K562 (cell line): ENCODE measurements around the gene LGR6. TPM values are rescaled to one million over a fixed set of nuclear protein-coding genes. Genes with fewer than 3 reads are reported as not detected.
A peak's percentile ranks its signal among the peaks of the same experiment; 100 is the strongest.

Source experiments
- CBX1 ChIP-seq: sonication (generic); IDR thresholded peaks from 2 replicates; pipeline ENCODE4 v1.6.1; 2016; ENCODE audit warnings: antibody characterized with exemption, low read depth, mild to moderate bottlenecking
- DLX4 ChIP-seq: fragments of 250-450 bp; sonication (Bioruptor Pico); IDR thresholded peaks from 2 replicates; pipeline ENCODE4 v1.6.1; 2021; ENCODE audit warnings: mild to moderate bottlenecking
- ETV5 ChIP-seq: sonication (generic); formaldehyde crosslinking; IDR thresholded peaks from 2 replicates; pipeline ENCODE4 v1.4.0; 2020; ENCODE audit warnings: low read depth, mild to moderate bottlenecking, missing genetic modification reagents
- HMG20B ChIP-seq: fragments of 250-450 bp; sonication (Bioruptor Pico); IDR thresholded peaks from 2 replicates; pipeline ENCODE4 v1.5.0; 2021; ENCODE audit warnings: mild to moderate bottlenecking
- NR2C1 ChIP-seq, 2 experiments: fragments of 450-650 bp; IDR thresholded peaks; 2 replicates each; pipeline ENCODE4 v1.6.1; 2017; ENCODE audit warnings: mild to moderate bottlenecking in 2 of 2, antibody characterized with exemption in 1 of 2, inconsistent platforms in 1 of 2, missing compliant biosample characterization in 1 of 2, missing genetic modification characterization in 1 of 2
- NR3C1 ChIP-seq: sonication (generic); formaldehyde crosslinking; IDR thresholded peaks from 2 replicates; pipeline ENCODE4 v1.8.1; 2022; ENCODE audit warnings: missing genetic modification reagents
- POLR2G ChIP-seq: fragments of 200-400 bp; formaldehyde crosslinking; IDR thresholded peaks from 2 replicates; pipeline ENCODE4 v1.6.1; 2017; ENCODE audit warnings: low read depth, mild to moderate bottlenecking, antibody characterized with exemption, low read length, moderate library complexity
- PRMT5 ChIP-seq: sonication (generic); formaldehyde crosslinking; IDR thresholded peaks from 2 replicates; pipeline ENCODE4 v1.5.0; 2020; ENCODE audit warnings: missing genetic modification reagents
- TSHZ1 ChIP-seq: fragments of 250-450 bp; sonication (Bioruptor Pico); IDR thresholded peaks from 2 replicates; pipeline ENCODE4 v1.4.0; 2020; ENCODE audit warnings: mild to moderate bottlenecking, moderate library complexity
- ZBTB43 ChIP-seq: sonication (generic); formaldehyde crosslinking; IDR thresholded peaks from 2 replicates; pipeline ENCODE4 v1.8.0; 2023; ENCODE audit warnings: mild to moderate bottlenecking, missing genetic modification reagents
- ZNF253 ChIP-seq: fragments of 250-450 bp; sonication (Bioruptor Pico); conservative IDR thresholded peaks from 2 replicates; pipeline ENCODE4 v1.6.1; 2021; ENCODE audit warnings: mild to moderate bottlenecking
- ZNF507 ChIP-seq: conservative IDR thresholded peaks from 2 replicates; pipeline ENCODE4 v1.6.1; 2017; ENCODE audit warnings: missing genetic modification characterization, missing compliant biosample characterization
- ZNF589 ChIP-seq: fragments of 200-800 bp; sonication (Bioruptor generic); IDR thresholded peaks from 2 replicates; pipeline ENCODE4 v1.6.1; 2016; ENCODE audit warnings: low read depth, missing genetic modification characterization, missing compliant biosample characterization
- ZNF696 ChIP-seq: fragments of 250-450 bp; sonication (Bioruptor Pico); conservative IDR thresholded peaks from 2 replicates; pipeline ENCODE4 v1.4.0; 2020; ENCODE audit warnings: mild to moderate bottlenecking, moderate library complexity
- polyA plus RNA-seq, 8 experiments: library from polyadenylated mRNA; depleted of rRNA in 4 of 8; stranded (reverse) in 5 of 8; unstranded in 3 of 8; fragments of >200 nt; fragmentation: Nextera tagmentation in 2 of 8; fragmentation: Illumina TruSeq in 1 of 8; extraction: Ambion mirVana in 2 of 8; extraction: Trizol in 1 of 8; gene quantifications; 2 replicates each; pipeline versions ENCODE4 v1.2.1 to v1.2.3, GENCODE V29; 2011 to 2014; ENCODE audit warnings: inconsistent platforms in 1 of 8, missing spikeins in 1 of 8
- total RNA-seq, 7 experiments: library from RNA; depleted of rRNA in 6 of 7; stranded (reverse); fragments of >200 nt in 6 of 7; fragmentation: Illumina TruSeq in 2 of 7; extraction: Trizol in 2 of 7; gene quantifications; 2 replicates each; pipeline versions ENCODE4 v1.2.1 to v1.2.3, GENCODE V29; 2011 to 2021; ENCODE audit warnings: low replicate concordance in 1 of 7

Gene LGR6
- total and polyA plus RNA-seq, 9 of the 15 experiments (the other 6 are each of a cell fraction or from before 2014, with no cell fraction given), result 0.01 to 0.54 (median 0.17) TPM; not detected in 1

- TF ChIP-seq NR2C1 (IDR thresholded peaks at IDR 0.05) (no peak; the same call in 1 of the 2 replicates), NR2C1 (tag; IDR thresholded peaks at IDR 0.05) (peak; percentile 59), ZNF507 (tag) (no peak), ZNF696 (no peak), DLX4 (CRISPR knock-in tag) (no peak), ZBTB43 (CRISPR knock-in tag) (no peak), ZNF253 (no peak), TSHZ1 (no peak), POLR2G (peak; percentile 75; the same call in 1 of the 2 replicates), ETV5 (CRISPR knock-in tag) (peak; percentile 76), NR3C1 (CRISPR knock-in tag) (peak; percentile 50; the same call in 1 of the 2 replicates), CBX1 (0 out of 2 replicates have a peak, but pooled peaks have one; percentile 13), PRMT5 (CRISPR knock-in tag) (no peak), ZNF589 (CRISPR knock-in tag) (peak; percentile 51; the same call in 1 of the 2 replicates), HMG20B (CRISPR knock-in tag) (no peak)
- TF ChIP-seq, all 486 proteins: peak for 201
Observed at GRCh38 chr1:202159534-202160371, 33.8 kb upstream of the LGR6 start (continued).
